DMS79 treated with DMSO at 0.1 percent for 48 hours (cell line): ENCODE data around the gene BCAS3.
"Not testable (repeated sequence)": the region's sequence is repeated elsewhere in the genome, so short reads cannot be mapped to it uniquely, and the experiment has no call there.

Experiments used
- DNase-seq: peaks from one replicate; lab custom pipeline; 2025; lab: John Stamatoyannopoulos, UW

BCAS3 gene

DNA sequence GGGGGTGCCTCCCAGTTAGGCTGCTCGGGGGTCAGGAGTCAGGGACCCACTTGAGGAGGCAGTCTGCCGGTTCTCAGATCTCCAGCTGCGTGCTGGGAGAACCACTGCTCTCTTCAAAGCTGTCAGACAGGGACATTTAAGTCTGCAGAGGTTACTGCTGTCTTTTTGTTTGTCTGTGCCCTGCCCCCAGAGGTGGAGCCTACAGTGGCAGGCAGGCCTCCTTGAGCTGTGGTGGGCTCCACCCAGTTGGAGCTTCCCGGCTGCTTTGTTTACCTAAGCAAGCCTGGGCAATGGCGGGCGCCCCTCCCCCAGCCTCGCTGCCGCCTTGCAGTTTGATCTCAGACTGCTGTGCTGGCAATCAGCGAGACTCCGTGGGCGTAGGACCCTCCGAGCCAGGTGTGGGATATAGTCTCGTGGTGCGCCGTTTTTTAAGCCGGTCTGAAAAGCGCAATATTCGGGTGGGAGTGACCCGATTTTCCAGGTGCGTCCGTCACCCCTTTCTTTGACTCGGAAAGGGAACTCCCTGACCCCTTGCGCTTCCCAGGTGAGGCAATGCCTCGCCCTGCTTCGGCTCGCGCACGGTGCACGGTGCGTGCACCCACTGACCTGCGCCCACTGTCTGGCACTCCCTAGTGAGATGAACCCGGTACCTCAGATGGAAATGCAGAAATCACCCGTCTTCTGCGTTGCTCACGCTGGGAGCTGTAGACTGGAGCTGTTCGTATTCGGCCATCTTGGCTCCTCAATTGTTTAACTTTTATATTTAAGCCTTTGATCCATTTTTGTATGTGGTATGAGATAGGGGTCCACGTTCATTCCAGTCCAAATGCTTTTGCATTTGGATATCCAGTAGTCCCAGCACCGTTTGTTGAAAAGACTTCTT is 209.3 kb downstream of the BCAS3 start:
- not testable (repeated sequence) for DNase-seq

DNA sequence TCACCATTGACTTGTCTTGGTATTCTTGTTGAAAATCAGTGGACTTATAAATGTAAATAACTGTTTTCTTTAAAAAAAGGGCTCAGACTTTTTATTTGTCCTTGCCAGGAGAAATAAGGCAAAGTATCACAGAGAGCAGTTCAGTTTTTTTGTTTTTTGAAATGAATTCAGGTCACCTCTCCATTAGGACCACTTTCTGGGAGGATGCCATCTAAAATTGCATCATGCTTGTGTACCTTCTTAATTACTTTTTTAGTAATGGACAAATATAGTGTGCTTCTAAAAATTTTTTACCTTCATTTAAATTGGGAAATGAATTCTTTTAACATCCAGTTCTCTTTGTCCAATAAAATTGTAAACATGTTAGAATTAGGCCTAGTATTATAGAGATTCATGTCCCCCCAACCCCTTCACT is 210.0 kb downstream of the BCAS3 start:
- no peak for DNase-seq

DNA sequence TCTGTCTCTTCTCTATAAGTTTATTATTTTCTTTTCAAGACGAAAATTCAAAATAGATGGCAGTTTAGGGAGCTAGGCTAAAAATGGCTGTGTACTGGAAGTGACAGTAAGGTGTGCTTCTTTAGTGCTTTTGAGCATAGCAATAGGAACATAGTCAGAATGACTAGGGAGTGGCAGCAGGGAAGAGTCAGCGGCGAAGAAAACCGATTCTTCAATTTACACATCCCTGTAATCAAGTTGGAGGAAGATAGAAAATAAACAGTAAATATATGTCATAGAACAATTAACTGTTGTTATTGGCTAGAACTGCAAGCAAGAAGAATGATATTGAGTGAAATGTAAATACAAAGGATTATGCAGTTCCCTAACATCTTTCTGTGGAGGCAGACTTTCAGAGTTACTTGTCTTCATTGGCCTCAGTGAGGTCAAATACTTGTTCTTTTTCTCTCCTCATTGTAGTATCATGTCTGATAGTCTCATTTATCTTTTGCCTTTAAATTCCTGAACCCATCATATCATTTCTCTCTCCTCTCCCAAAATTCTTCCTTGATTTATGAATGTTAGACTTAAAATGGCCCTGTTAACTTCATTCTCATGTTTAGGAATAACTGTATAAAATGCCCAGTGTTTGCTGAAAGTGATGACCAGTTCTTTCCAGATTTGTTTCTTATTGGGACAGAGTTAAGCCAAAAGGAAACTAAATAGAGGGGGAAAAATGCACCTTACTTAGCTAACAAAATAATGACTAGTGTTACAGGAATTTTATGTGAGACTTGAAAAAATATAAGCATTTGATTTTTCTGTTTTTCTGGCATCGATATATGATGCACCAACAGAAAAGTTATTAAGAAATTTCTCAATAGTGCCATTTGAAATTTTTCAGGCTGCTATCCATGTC is 211.4 kb downstream of the BCAS3 start:
- DNase-seq = no peak

DNA sequence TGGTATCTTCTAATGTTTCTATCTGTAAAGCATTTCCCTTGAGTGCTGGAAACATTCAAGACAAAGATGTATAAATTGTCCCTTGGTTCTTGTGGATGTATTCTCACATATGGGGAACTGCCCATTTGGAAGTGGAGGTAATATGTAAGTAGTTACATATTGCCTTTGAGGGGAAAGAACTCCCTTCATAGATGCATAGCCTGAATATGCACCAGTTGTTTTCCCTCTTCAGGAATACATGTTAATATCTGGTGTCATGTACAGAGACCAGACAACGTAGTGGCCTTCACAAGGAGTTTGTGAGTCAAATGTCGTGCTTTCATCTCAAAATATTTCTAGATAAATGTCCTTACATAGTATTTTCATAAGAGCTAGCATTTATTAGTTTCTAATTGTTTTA is 213.5 kb downstream of the BCAS3 start:
- no peak for DNase-seq

DNA sequence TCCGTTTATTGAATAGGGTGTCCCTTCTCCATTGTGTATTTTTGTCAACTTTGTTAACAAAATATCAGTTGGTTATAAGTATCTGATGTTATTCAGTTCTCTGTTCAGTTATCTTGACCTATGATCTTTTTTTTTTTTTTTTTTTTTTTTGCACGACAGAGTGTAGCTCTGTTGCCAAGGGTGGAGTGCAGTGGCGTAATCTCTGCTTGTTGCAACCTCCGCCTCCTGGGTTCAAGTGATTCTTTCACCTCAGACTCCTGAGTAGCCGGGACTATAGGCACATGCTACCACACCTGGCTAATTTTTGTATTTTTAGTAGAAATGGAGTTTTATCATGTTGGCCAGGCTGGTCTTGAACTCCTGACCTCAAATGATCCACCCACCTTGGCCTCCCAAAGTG is 215.8 kb downstream of the BCAS3 start:
- no peak for DNase-seq

DNA sequence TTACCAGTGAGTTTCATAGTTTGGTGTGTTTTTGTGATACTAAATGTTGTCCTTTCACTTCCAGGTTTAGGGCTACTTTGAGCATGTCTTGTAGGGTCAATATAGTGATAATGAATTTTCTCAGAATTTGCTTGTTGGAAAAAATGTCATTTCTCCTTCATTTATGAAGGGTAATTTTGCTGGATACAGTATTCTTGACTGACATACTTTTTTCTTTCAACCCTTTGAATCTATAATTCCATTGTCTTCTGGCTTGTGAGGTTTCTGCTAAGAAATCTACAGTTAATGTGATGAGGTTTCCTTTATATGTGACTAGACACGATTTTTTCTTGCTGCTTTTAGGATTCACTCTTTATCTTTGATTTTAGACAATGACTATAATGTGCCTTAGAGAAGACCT is 219.3 kb downstream of the BCAS3 start:
- DNase-seq = no peak

DNA sequence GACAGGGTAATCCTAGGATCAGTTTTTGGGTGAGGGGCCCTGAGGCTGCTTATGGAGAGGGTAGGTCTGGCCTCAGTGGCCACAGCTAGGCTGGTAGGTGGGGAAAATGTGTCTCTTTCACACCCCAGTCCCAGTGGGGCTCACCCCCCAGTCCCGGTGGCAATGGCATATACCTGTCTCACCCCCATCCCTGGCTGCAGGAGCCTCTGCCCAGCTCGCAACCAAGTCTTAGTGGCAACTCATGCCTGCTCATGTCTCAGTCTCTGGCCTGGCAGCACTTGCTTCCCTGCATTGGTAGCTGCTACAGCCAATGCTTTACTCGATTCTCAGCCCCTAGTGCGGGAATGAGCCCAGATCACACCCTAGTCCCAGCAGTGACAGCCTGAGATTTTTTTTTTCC is 221.5 kb downstream of the BCAS3 start:
- DNase-seq = no peak

DNA sequence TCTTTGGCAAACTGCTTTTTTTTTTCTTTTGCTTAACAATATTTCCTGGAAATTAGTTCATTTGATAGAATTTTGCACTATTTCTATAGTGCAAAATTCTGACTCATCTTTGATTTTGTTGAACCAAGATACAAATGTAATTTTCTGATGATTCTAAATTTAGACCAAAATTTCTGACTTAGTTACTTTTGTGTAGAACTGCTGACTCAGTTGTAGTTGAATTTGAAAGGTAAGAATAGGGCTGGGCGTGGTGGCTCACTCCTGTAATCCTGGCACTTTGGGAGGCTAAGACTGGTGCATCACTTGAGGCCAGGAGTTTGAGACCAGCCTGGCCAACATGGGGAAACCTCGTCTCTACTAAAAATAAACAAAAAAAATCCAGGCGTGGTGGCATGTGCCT is 223.0 kb downstream of the BCAS3 start:
- DNase-seq = no peak

DNA sequence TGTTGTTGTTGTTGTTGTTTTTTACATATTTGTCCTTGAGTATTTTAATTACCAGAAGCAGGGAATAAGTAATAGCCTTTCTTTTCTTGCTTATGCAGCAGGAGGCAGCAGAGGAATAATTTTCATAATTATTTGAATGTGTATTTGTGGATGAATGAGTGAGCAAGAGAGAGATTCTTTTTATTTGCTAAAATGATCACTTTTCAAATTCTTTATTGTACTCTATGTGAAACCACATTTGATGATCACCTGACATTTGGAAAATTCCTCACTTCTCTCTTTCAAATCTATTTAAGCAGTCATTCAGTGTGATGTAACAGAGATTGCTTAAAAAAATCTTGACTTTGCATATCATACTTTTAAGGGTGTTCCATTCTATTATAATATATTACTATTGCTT is 223.6 kb downstream of the BCAS3 start:
- DNase-seq = no peak

DNA sequence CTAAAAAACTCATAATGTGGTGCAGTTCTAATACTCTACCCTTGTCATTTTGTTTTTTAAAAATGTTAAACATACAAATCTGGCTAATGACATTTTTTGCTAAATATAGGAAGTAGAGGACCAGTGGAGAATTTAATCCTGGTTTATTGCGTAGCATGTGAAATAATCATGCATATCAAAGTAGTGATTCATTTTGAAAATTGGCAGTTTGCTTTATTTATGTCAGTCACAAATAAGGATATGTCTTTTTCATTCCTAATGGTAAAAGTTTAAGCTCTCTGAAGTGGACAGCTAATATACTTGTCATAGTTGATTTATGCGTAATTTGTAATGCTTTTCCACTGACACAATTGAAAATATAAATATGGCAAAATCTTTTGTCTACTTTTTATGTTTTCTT is 224.2 kb downstream of the BCAS3 start:
- no peak for DNase-seq

DNA sequence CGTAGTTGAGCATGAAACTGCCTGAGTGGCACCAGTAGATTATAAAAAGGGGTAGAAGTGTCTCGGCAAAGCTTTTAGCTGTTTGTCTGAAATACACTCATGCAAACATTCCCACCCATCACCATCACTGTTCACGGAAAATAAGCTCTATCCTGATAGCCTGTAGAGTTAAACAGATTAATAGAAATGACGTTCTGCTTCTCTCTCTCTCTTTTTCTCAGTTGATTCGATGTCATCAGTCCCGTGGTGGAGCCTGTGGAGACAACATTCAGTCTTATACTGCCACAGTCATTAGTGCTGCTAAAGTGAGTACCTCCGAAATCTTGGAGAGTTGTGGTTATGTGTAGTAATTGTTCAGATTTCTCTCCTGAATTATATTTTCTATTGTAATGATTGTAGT is 224.7 kb downstream of the BCAS3 start:
- DNase-seq = no peak

DNA sequence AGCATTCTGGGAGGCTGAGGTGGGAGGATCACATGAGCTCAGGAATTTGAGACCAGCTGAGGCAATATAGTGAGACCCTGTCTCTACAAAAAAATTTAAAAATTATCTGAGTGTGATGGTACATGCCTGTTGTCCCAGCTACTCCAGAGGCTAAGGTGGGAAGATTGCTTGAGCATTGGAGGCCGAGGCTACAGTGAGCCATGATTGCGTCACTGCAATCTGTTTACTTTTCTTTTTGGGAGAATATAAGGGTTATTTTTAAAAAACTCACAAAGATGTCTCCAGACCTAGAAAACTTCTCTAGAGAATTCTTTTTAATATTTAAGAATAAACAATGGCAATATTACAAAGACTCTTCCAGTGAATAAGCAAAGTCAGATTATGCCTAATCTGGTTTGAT is 226.9 kb downstream of the BCAS3 start:
- DNase-seq = no peak

DNA sequence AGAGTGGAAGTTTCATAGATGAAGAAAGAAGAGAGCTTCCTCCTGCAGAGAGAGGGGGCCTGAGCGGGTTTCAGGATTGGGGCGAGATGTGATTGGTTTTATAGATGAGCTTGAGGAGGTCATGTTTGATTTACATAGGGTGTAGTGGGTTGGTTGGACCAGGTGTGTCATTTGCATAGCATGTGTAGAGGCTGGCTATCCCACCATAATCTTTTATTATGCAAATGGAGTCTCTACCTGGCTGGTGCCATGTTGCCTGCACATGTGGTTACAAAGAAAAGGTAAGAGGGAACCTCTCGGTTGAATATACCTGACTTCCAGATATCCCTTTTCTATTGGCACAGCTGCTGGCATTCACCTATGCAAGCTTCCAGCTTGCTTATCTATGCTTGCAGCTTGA is 228.1 kb downstream of the BCAS3 start:
- DNase-seq = no peak

DNA sequence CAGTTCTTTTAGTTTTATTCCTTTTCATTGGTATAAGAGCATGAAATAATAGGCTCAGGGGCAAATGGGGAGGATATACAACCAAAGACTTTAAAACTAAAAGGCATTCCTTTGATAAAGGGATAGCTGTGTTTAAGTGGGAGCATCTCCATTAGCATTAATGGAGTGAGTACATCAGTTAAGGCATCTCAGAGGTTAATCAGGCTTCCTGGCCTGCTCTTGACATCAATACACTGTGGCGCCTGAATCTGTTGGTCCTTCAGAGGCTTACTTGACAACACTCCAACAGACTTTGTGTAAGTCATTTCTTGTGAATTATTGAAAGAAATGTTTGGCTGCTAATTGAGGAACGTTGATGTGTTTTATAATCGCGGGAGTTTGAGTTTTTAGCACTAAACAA is 230.7 kb downstream of the BCAS3 start:
- no peak for DNase-seq

DNA sequence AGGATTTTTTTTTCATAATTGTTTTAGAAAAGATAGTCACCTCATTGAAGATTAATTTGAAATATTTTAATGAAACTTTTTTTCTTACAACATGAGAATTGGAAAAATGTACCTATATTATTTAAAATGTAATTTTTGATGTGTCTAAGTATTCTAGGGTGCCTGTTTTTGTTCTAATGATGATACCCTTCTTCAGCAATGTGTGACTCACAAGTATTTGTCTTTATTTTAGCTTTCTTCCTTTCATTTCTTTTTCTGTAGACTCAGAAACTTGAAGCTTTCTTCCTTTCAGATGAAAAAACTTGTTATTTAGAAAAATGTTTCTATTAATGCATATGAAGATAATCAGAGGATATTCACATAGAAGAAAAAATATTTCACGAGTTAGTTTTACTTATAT is 231.8 kb downstream of the BCAS3 start:
- no peak for DNase-seq

DNA sequence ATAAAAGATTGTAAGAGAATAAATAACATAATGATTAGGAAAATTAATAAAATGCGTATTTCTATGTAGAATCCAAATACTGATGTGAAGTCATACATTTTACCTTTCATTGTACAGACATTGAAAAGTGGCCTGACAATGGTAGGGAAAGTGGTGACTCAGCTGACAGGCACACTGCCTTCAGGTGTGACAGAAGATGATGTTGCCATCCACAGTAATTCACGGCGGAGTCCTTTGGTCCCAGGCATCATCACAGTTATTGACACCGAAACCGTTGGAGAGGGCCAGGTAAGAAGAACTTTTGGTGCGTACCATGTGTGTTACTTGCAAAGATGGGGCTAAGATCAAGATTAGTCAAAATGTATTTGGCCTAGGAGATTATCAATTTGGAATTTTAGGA is 232.8 kb downstream of the BCAS3 start:
- DNase-seq = no peak

DNA sequence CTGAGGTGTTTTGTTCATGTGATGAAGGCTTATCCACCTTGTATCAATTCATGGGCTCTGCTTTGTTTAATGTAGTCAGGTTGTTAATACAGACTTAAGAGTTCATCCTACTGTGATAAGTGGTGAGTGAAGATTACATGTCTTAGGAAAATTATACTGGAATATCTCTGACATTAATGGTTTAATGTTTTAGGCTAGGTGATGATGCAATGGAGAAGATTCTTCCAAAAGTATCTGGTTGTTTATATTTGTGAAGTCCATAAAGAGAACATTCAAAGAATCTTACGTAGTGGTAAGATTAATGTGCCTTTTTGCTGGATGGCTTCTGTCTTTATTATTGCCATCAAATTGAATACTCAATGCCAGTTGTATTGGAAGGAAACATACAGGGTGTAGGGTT is 236.4 kb downstream of the BCAS3 start:
- DNase-seq = no peak

DNA sequence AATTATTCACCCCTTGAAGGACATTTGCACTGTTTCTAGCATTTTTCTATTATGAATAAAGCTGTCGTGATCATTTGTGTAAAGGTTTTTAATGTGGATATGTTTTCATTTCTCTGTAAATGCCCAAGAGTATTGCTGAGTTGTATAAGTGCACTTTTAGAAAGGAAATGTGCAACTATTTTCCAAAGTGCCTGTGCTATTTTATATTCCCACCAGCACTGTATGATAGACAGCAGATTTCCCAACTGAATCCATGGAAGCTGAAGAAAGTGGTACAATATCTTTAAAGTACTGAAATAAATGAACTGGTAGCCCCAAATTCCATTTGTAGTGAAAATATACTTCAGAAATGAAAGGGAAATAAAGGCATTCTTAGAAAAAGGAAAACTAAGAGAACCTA is 238.4 kb downstream of the BCAS3 start:
- DNase-seq = no peak

DNA sequence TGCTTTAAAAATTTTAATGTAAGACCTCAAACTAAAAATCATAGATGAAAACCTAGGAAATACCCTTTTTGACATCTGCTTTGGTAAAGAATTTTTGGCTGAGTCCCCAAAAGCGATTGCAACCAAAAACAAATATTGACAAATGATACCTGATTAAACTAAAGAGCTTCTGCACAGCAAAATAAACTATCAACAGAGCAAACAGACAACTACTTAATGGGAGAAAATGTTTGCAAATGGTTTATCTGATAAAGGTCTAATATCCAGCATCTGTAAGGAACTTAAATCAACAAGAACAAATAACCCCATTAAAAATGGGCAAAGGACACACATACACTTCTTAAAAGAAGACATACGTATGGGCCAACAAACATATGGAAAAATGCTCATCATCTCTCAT is 242.5 kb downstream of the BCAS3 start:
- no peak for DNase-seq

DNA sequence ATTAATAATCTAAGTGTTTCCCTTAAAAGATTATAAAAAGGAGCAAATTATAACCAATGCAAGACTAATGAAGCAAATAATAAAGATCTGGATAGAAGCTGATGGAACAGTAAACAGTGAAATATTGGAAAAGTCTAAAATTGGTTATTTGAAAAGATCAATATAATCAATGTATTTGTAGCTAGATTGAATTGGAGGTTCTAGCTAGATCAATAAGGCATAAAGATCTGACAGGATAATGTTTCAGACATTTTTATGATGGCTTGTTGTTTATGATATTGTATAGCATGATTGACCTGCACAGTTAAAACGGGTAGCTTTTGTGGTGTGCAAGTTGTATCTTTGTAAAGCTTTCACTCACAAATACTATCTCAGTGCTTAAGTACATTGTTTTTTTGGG is 245.3 kb downstream of the BCAS3 start:
- DNase-seq = no peak

DNA sequence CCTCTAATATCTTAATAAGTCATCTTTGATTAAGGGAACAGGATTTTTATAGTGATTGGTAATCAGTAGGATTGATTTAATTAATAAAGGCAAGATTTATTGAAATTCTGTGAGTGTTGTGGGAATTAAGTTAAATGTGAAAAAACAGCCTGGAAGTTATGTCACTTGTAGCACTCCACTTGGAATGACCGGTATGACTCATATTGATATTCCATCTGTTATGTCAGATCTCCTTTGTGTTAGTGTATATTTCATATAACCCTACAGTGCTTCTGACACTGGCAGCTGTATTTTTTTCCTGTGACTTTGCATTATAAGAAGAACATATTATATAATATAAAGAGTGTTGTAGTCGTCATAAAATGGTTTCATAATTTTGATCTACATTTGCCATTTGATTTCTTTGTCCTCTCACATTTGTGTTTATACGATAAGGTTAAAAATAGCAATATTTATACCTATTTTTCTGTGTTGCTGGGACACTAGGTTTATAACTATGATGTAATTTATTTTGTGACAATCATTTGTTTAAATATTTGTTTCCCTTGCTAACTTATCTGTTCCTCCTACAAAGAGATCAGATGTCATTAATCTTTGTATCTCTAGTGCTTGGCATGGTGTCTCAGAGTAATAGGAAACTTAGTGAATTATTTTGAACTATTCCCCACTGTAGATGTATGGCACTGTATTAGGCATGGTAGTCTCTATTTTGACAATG is 249.0 kb downstream of the BCAS3 start:
- no peak for DNase-seq

DNA sequence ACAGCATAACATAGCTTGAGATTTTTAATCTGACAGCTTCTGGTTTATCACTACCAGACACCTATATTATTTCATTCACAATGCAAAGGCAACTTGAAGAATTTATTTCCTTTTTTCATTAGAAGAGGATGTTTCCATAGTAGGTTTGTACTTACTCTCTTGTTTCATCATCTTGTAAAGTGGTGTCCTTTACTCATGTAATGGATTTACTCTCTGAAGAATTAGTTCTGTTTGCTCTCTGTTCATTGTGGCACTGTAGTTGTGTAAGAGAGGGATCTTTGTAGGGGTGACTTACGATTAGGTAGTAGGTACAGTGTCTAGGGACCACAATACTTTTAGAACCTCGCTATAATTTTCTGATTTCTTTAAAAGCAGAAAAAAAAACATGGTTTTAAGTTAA is 256.1 kb downstream of the BCAS3 start:
- no peak for DNase-seq

DNA sequence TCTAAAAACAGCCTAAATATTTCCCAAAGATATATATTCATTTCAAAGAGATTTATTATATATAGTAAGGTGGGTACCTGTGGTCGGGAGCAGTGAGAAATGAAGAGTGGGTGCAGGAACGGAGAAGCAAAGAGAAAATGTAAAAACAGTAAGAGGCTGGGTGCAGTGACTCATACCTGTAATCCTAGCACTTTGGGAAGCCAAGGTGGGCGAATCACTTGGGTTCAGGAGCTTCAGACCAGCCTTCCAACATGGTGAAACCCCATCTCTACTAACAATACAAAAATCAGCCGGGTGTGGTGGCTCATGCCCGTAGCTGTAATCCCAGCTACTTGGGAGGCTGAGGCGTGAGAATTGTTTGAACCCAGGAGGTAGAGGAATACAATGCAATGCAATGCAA is 257.1 kb downstream of the BCAS3 start:
- no peak for DNase-seq
